GM18498 (cell line): Measurements from ENCODE around the gene UCK2.

ENCODE experiments used
- ATAC-seq: cut with Tn5 transposase; IDR thresholded peaks from one replicate; pipeline ENCODE4 v1.9.1; 2021; ENCODE audit warnings: mild to moderate bottlenecking, moderate library complexity; ENCODE audit not compliant: unreplicated experiment

UCK2 gene

GRCh38 chr1:165897326-165898303 is 70.2 kb downstream of the UCK2 start:
- peak; percentile 54 for ATAC-seq

GRCh38 chr1:165898837-165899236 is 71.4 kb downstream of the UCK2 start:
- no peak for ATAC-seq

- no peak for ATAC-seq
These were observed 72.1 kb downstream of the UCK2 start for GRCh38 chr1:165899461-165899941.

- no peak for ATAC-seq
These were observed 73.4 kb downstream of the UCK2 start for GRCh38 chr1:165900576-165901380.

- ATAC-seq: no peak
These were observed 75.2 kb downstream of the UCK2 start for GRCh38 chr1:165902565-165902964.

- no peak for ATAC-seq
These were observed 76.3 kb downstream of the UCK2 start for GRCh38 chr1:165903672-165904071.

- no peak for ATAC-seq
These were observed 77.5 kb downstream of the UCK2 start for GRCh38 chr1:165904948-165905347.

- no peak for ATAC-seq
These were observed 78.4 kb downstream of the UCK2 start for GRCh38 chr1:165905853-165906252.

- ATAC-seq: no peak
These were observed 79.9 kb downstream of the UCK2 start for GRCh38 chr1:165907256-165907857.

- no peak for ATAC-seq
These were observed 83.5 kb downstream of the UCK2 start for GRCh38 chr1:165910764-165911421.

GRCh38 chr1:165911609-165912281 is 84.3 kb downstream of the UCK2 start:
- ATAC-seq: no peak

- ATAC-seq: no peak
These were observed 85.2 kb downstream of the UCK2 start for GRCh38 chr1:165912638-165913037.

- peak; percentile 89 for ATAC-seq
These were observed 86.9 kb downstream of the UCK2 start for GRCh38 chr1:165914136-165914798.

GRCh38 chr1:165915480-165915879 is 88.1 kb downstream of the UCK2 start:
- no peak for ATAC-seq

- ATAC-seq: no peak
These were observed 88.5 kb downstream of the UCK2 start for GRCh38 chr1:165915932-165916348.

- no peak for ATAC-seq
These were observed 89.8 kb downstream of the UCK2 start for GRCh38 chr1:165917166-165917565.

GRCh38 chr1:165924117-165924516 is 96.7 kb downstream of the UCK2 start:
- ATAC-seq: no peak

GRCh38 chr1:165925498-165926079 is 98.2 kb downstream of the UCK2 start:
- ATAC-seq: no peak

- peak; percentile 85 for ATAC-seq
These were observed 99.8 kb downstream of the UCK2 start for GRCh38 chr1:165927169-165927568.
